ENCODE data around the gene SVIL. TPM values are rescaled to one million over a fixed set of nuclear protein-coding genes. Genes with fewer than 3 reads are reported as not detected.

Gene SVIL
- total RNA-seq, 4 donors from 2014 or later: 24.0 to 82.2 (median 49.7) TPM

DNA sequence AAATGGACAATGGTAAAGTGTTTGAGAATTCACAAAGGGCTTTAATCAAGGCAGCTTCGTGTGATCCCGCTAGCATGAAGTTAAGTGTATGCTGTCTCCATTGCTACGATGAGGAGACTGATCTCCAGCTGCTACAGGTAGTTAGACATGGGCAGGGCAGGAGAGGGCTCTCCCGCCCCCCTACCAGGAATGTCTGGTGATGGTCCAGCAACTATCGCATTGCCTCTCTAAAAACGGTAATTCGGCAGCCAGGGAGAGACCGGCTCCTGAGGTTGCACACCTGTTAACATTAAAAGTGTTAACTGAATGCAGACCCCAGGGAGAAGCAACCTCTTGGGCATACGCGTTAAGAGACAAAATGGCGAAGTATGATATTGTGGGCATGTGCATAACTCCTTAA lies 37.9 kb downstream of the SVIL start:
- TF ChIP-seq, protein P1, sequence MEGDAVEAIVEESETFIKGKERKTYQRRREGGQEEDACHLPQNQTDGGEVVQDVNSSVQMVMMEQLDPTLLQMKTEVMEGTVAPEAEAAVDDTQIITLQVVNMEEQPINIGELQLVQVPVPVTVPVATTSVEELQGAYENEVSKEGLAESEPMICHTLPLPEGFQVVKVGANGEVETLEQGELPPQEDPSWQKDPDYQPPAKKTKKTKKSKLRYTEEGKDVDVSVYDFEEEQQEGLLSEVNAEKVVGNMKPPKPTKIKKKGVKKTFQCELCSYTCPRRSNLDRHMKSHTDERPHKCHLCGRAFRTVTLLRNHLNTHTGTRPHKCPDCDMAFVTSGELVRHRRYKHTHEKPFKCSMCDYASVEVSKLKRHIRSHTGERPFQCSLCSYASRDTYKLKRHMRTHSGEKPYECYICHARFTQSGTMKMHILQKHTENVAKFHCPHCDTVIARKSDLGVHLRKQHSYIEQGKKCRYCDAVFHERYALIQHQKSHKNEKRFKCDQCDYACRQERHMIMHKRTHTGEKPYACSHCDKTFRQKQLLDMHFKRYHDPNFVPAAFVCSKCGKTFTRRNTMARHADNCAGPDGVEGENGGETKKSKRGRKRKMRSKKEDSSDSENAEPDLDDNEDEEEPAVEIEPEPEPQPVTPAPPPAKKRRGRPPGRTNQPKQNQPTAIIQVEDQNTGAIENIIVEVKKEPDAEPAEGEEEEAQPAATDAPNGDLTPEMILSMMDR (IDR thresholded peaks at IDR 0.05; ENCODE audit: low read depth): no peak

DNA sequence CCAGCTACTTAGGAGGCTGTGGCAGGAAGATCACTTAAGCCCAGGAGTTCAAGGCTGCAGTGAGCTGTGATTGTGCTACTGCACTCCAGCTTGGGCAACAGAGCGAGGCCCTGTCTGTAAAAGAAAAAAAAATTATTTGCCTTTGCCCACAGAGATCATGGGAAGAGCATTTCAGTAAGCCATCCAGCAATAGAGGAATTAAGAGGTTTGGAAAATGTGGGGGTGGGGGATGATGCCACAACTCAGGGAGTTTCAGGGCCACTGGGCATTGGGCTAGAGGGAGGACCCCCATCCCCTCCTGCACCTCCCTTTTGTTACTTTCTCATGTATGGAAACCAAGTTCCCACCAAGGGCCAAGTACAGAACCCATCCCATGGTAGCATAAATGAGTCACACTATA lies 38.4 kb downstream of the SVIL start:
- TF ChIP-seq, protein P1 (IDR thresholded peaks at IDR 0.05; ENCODE audit: low read depth): no peak

DNA sequence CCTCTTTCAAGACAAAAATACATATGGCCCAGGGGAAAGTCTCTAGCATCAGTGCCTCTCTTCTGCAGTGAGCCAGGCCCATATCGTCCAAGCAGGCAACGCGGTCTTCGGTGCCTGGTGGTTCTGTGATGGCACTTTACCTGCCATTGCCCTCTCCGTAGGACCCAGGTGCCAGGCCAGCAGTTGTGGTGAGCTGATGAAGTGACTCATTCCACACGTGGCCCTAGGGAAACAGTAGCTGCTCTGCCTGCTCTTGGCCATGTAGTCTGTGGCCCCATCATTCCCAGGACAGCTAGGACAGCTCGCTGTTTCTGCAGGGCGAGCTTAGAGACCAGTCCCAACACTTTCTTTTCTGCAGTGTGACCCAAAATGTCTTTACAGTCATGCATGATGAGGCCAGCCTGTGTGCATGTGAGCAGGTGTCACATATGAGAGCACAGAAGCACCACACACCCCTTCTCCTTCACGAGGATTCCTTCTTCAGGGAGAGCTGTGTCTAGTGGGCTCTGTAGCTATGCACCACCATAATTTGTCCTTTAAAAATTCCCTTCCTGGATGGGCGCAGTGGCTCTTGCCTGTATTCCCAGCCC lies 39.0 kb downstream of the SVIL start:
- TF ChIP-seq, protein P1 (IDR thresholded peaks at IDR 0.05; ENCODE audit: low read depth): no peak

GRCh38 chr10:29595146-29595545 lies 39.6 kb downstream of the SVIL start:
- TF ChIP-seq, protein P1 (IDR thresholded peaks at IDR 0.05; ENCODE audit: low read depth): no peak

DNA sequence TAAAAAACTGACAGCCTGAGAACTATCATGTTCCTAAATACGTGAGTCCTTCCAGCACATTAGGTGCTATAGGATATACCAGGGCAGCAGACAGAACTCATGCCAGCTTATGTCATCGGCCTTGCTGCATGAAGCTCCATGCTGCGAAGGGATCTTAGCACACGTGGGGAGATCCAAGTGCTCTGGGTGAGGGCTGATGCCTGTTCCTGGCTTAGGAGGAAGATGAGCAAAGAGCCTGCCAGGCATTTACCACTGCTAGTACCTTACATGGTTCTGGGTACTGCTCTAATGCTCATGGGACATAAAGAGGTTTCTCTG lies 43.2 kb downstream of the SVIL start:
- TF ChIP-seq, protein P1 (IDR thresholded peaks at IDR 0.05; ENCODE audit: low read depth): no peak

GRCh38 chr10:29590915-29591650 lies 43.7 kb downstream of the SVIL start:
- TF ChIP-seq, protein P1 (IDR thresholded peaks at IDR 0.05; ENCODE audit: low read depth): no peak

DNA sequence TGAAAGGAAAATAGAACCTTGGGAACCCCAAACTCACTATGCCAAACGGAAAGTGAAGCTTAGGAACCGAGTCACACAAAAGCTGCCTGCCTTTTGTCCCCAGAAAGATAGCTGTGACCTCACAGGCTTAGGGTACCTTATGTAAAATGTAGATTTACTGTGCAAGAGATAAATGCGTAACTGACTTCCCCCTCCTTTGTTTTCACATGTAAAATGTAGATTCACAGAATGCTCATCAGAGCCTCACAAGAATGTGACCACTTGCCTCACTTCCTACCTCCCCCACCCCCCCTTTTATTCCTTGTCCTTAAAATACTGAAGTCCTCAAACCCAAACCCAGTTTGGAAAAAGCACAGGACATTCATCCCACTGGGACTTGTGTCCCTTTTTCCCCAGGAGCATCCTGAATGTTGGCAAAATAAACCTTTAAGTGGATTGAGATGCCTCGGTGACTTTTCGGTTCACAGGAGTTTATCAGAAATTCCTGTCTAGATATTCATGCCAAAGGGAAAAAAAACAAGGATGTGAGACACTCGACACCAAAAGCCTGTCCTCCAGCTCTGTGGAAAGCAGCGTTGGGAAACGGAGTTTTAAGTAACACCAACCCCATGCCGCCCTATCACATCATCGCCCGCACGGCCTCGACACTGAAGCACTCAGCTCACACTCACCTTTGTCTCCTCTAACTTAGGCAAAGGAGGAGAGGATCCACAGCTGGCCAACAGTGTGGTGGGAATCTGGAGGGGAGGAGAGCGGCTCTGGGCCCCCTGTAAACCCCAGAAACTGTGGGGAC lies 45.9 kb downstream of the SVIL start:
- TF ChIP-seq, protein P1 (IDR thresholded peaks at IDR 0.05; ENCODE audit: low read depth): no peak
